Common myeloid progenitor, CD34-positive (primary cell): ENCODE measurements around the gene UNC50.

Experiments used
- CTCF ChIA-PET: fragments of 350-600 bp; sonication (Branson Sonifier 250); formaldehyde crosslinking; loops from one replicate; lab custom pipeline; 2021; ENCODE audit warnings: antibody characterized with exemption; lab: Charles Lee
- POLR2A ChIA-PET: fragments of 350-600 bp; sonication (Branson Sonifier 250); formaldehyde crosslinking; loops from one replicate; lab custom pipeline; 2021; ENCODE audit warnings: antibody characterized with exemption; lab: Charles Lee
- DNase-seq, 3 donors: peaks; one replicate each; pipeline versions ENCODE4 v3.0.0 to v3.0.0-alpha.2; 2013
- H3K27ac ChIP-seq, 2 experiments: 1 replicate in 1 of 2; 2 replicates in 1 of 2; pipeline ENCODE4 v1.7.0; 2013; ENCODE audit warnings: inconsistent platforms in 2 of 2, low read length in 2 of 2, mild to moderate bottlenecking in 2 of 2, low read depth in 1 of 2, moderate library complexity in 1 of 2; ENCODE audit not compliant: severe bottlenecking in 2 of 2, insufficient read depth in 1 of 2, poor library complexity in 1 of 2
- H3K27me3 ChIP-seq, 5 experiments: replicated peaks in 2 of 5; 1 replicate in 3 of 5; 2 replicates in 2 of 5; pipeline versions ENCODE4 v1.6.1 to v1.7.0; 2013; ENCODE audit warnings: low read length in 4 of 5, mild to moderate bottlenecking in 2 of 5, moderate library complexity in 2 of 5, inconsistent platforms in 1 of 5; ENCODE audit not compliant: insufficient read depth in 5 of 5, control insufficient read depth in 4 of 5
- H3K36me3 ChIP-seq, 4 experiments: 1 replicate in 2 of 4; 2 replicates in 2 of 4; pipeline versions ENCODE4 v1.6.1 to v1.7.0; 2013; ENCODE audit warnings: low read length in 3 of 4, control low read depth in 1 of 4, mild to moderate bottlenecking in 1 of 4; ENCODE audit not compliant: control insufficient read depth in 4 of 4, insufficient read depth in 4 of 4
- H3K4me1 ChIP-seq, 4 experiments: 1 replicate in 3 of 4; 2 replicates in 1 of 4; pipeline versions ENCODE4 v1.6.1 to v1.7.1; 2013; ENCODE audit warnings: low read length in 3 of 4, mild to moderate bottlenecking in 3 of 4, control low read depth in 1 of 4, inconsistent platforms in 1 of 4, moderate library complexity in 1 of 4; ENCODE audit not compliant: control insufficient read depth in 4 of 4, insufficient read depth in 4 of 4; ENCODE audit errors: control extremely low read depth in 1 of 4
- H3K4me3 ChIP-seq, 7 experiments: 1 replicate in 4 of 7; 2 replicates in 3 of 7; pipeline versions ENCODE4 v1.5.1 to v1.7.0; 2013; ENCODE audit warnings: mild to moderate bottlenecking in 7 of 7, low read length in 6 of 7, moderate library complexity in 6 of 7, inconsistent platforms in 2 of 7, low read depth in 2 of 7, control low read depth in 1 of 7; ENCODE audit not compliant: insufficient read depth in 4 of 7, control insufficient read depth in 1 of 7; ENCODE audit errors: extremely low read depth in 1 of 7
- H3K9me3 ChIP-seq, 5 experiments: 1 replicate in 4 of 5; 2 replicates in 1 of 5; pipeline versions ENCODE4 v1.6.1 to v1.7.1; 2013; ENCODE audit warnings: low read length in 4 of 5, mild to moderate bottlenecking in 2 of 5, inconsistent platforms in 1 of 5, low read depth in 1 of 5, moderate library complexity in 1 of 5; ENCODE audit not compliant: control insufficient read depth in 4 of 5, insufficient read depth in 2 of 5; ENCODE audit errors: control extremely low read depth in 1 of 5
- WGBS: methylation state at CpG from one replicate; pipeline ENCODE4 v1.1.5; 2013; ENCODE audit not compliant: insufficient coverage; 5-methylcytosine and 5-hydroxymethylcytosine counted together

Gene UNC50

GRCh38 chr2:98569915-98570314 is 38.5 kb upstream of the UNC50 start:
- Histone ChIP-seq H3K27me3 (no peaks in the 10 kb centered on the region), H3K36me3 (peaks cover 10 to 89% (median 57%) of the 10 kb centered on the region in 4 experiments), H3K4me1 (no peaks in the 10 kb centered on the region), H3K27ac (no peak overlapping the region), H3K4me3 (no peak overlapping the region), H3K9me3 (no peaks in the 10 kb centered on the region)
- WGBS: 97% methylated on average over 13 of the region's 13 CpGs
- ChIA-PET POLR2A (no interaction called here), CTCF (interaction anchor here (1.3 to 2.4 kb wide), 2 partner anchors 9 to 10 kb away, joined by 4 to 14 read pairs; no protein-coding TSS in a partner anchor)
- DNase-seq: no peak

GRCh38 chr2:98570356-98570755 is 38.0 kb upstream of the UNC50 start:
- H3K27ac ChIP-seq: no peak overlapping the region
- H3K36me3 ChIP-seq: peaks cover 10 to 88% (median 56%) of the 10 kb centered on the region in 4 experiments
- no peaks in the 10 kb centered on the region for H3K4me1 ChIP-seq
- H3K27me3 ChIP-seq: no peaks in the 10 kb centered on the region
- 93% methylated on average over 5 of the region's 5 CpGs for WGBS
- no peak for DNase-seq
- no peak overlapping the region for H3K4me3 ChIP-seq
- H3K9me3 ChIP-seq: no peaks in the 10 kb centered on the region
- ChIA-PET POLR2A (no interaction called here), CTCF (interaction anchor here (1.3 to 2.4 kb wide), 3 partner anchors 9 to 157 kb away, joined by 3 to 14 read pairs (median 4); no protein-coding TSS in a partner anchor)

GRCh38 chr2:98571121-98571701 is 37.2 kb upstream of the UNC50 start:
- ChIA-PET POLR2A (no interaction called here), CTCF (interaction anchor here (1.3 kb wide), 2 partner anchors 11 to 158 kb away, joined by 3 read pairs; no protein-coding TSS in a partner anchor)
- H3K4me3 ChIP-seq: no peak overlapping the region
- no peaks in the 10 kb centered on the region for H3K4me1 ChIP-seq
- H3K9me3 ChIP-seq: no peaks in the 10 kb centered on the region
- peaks cover 7 to 80% (median 54%) of the 10 kb centered on the region in 4 experiments for H3K36me3 ChIP-seq
- WGBS: over 99% methylated on average over 9 of the region's 13 CpGs
- H3K27me3 ChIP-seq: no peaks in the 10 kb centered on the region
- no peak overlapping the region for H3K27ac ChIP-seq
- DNase-seq: no peak

GRCh38 chr2:98571796-98572195 is 36.6 kb upstream of the UNC50 start:
- Histone ChIP-seq H3K9me3 (no peaks in the 10 kb centered on the region), H3K27ac (no peak overlapping the region), H3K36me3 (peaks cover 7 to 80% (median 53%) of the 10 kb centered on the region in 4 experiments), H3K4me3 (no peak overlapping the region), H3K4me1 (no peaks in the 10 kb centered on the region), H3K27me3 (no peaks in the 10 kb centered on the region)
- 98% methylated on average over 7 of the region's 9 CpGs for WGBS
- DNase-seq: no peak
- CTCF ChIA-PET: interaction anchor here (1.3 to 1.6 kb wide), 2 partner anchors 11 to 13 kb away, joined by 3 read pairs; no protein-coding TSS in a partner anchor
- POLR2A ChIA-PET: interaction anchor here (0.6 kb wide), 1 partner anchor 17 kb away, joined by 3 read pairs; no protein-coding TSS in a partner anchor

- CTCF ChIA-PET: interaction anchor here (1.0 to 1.6 kb wide), 5 partner anchors 10 to 15 kb away, joined by 3 read pairs; no protein-coding TSS in a partner anchor
- Histone ChIP-seq H3K4me3 (no peak overlapping the region), H3K4me1 (no peaks in the 10 kb centered on the region), H3K27ac (no peak overlapping the region), H3K36me3 (peaks cover 9 to 80% (median 55%) of the 10 kb centered on the region in 4 experiments), H3K9me3 (no peaks in the 10 kb centered on the region), H3K27me3 (no peaks in the 10 kb centered on the region)
- POLR2A ChIA-PET: interaction anchor here (0.6 kb wide), 1 partner anchor 16 kb away, joined by 3 read pairs; no protein-coding TSS in a partner anchor
- WGBS: no CpG with 5 or more reads among the region's 5 CpGs
- no peak for DNase-seq
These were observed 36.2 kb upstream of the UNC50 start for GRCh38 chr2:98572211-98572610.

- H3K9me3 ChIP-seq: no peaks in the 10 kb centered on the region
- H3K27ac ChIP-seq: no peak overlapping the region
- CTCF ChIA-PET: interaction anchor here (1.0 to 1.6 kb wide), 5 partner anchors 10 to 15 kb away, joined by 3 read pairs; no protein-coding TSS in a partner anchor
- no peak for DNase-seq
- no peak overlapping the region for H3K4me3 ChIP-seq
- peaks cover 9 to 80% (median 56%) of the 10 kb centered on the region in 4 experiments for H3K36me3 ChIP-seq
- POLR2A ChIA-PET: no interaction called here
- 97% methylated on average over 12 of the region's 15 CpGs for WGBS
- no peaks in the 10 kb centered on the region for H3K4me1 ChIP-seq
- no peaks in the 10 kb centered on the region for H3K27me3 ChIP-seq
These were observed 35.7 kb upstream of the UNC50 start for GRCh38 chr2:98572676-98573075.

GRCh38 chr2:98573426-98573825 is 35.0 kb upstream of the UNC50 start:
- Histone ChIP-seq H3K9me3 (no peaks in the 10 kb centered on the region), H3K27me3 (no peaks in the 10 kb centered on the region), H3K36me3 (peaks cover 9 to 78% (median 56%) of the 10 kb centered on the region in 4 experiments), H3K4me1 (no peaks in the 10 kb centered on the region), H3K27ac (no peak overlapping the region), H3K4me3 (no peak overlapping the region)
- ChIA-PET CTCF (interaction anchor here (1.0 to 1.3 kb wide), 3 partner anchors 11 to 16 kb away, joined by 3 read pairs; no protein-coding TSS in a partner anchor), POLR2A (no interaction called here)
- 100% methylated on average over 11 of the region's 13 CpGs for WGBS
- no peak for DNase-seq
